ENCODE measurements around the gene DTWD2. TPM values are rescaled to one million over a fixed set of nuclear protein-coding genes. Genes with fewer than 3 reads are reported as not detected.
A peak's percentile ranks its signal among the peaks of the same experiment; 100 is the strongest.

The DTWD2 gene
- total and polyA plus RNA-seq, 2 experiments from 2014 or later: 4.1 to 15.4 TPM

DNA sequence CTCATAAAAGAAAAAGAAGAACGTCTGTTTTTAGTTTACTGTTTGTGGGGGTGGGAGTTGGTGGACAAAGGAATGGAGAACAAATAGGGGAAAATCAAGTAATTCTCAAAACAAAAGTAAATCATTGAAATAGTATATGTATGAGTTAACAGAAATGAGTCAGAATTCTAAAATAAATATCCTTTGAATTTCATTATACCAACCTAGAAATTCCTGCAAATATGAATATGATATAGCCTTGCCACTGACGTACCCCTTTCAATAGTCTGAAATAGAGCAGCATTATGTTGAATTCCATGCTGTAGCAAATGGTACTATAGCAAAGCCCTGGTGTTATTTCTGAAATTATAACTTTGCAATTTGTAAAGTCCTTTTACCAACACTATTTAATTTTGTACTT, 29.6 kb upstream of the DTWD2 start:
- H3F3A ChIP-seq (replicated peaks; ENCODE audit: low read depth): no peaks in the 10 kb centered on the region
- H3K4me1 Mint-ChIP-seq: peaks cover 3% of the 10 kb centered on the region; the same call in 2 of the 3 replicates
- peaks cover 1% of the 10 kb centered on the region for H3K27me3 Mint-ChIP-seq (ENCODE audit: insufficient read depth, low read depth, poor library complexity)
- no peak overlapping the region for H3K4me2 ChIP-seq
- H2AFZ ChIP-seq: 0 out of 2 replicates have a peak overlapping the region, but pooled peaks have one; percentile 36
- H3K79me2 ChIP-seq (replicated peaks; ENCODE audit: insufficient read depth): no peaks in the 10 kb centered on the region
- no peaks in the 10 kb centered on the region for H3K27me3 ChIP-seq (ENCODE audit: insufficient read depth)
- no peak overlapping the region for H3K4me3 ChIP-seq
- H3K9me2 ChIP-seq (ENCODE audit: insufficient read depth): no peaks in the 10 kb centered on the region
- no peak overlapping the region for H3K27ac ChIP-seq (ENCODE audit: low read depth)
- H3K4me1 ChIP-seq (ENCODE audit: insufficient read depth): no peaks in the 10 kb centered on the region
- no peak overlapping the region for H3K27ac Mint-ChIP-seq
- no peaks in the 10 kb centered on the region for H4K20me1 ChIP-seq (replicated peaks; ENCODE audit: insufficient read depth)
- H3K36me3 Mint-ChIP-seq (ENCODE audit: low read depth): no peaks in the 10 kb centered on the region
- ATAC-seq (no peak), DNase-seq (ENCODE audit: low spot score) (no peak)
- H3K4me3 Mint-ChIP-seq: no peak overlapping the region
- H3K36me3 ChIP-seq (ENCODE audit: insufficient read depth): no peaks in the 10 kb centered on the region
- TF ChIP-seq STAT1 (IDR thresholded peaks at IDR 0.05; ENCODE audit: unreplicated experiment): no peak
- TF ChIP-seq ZNF114 (CRISPR knock-in tag; IDR thresholded peaks at IDR 0.05): no peak
- TF ChIP-seq POLR2AphosphoS5 (IDR thresholded peaks at IDR 0.05; ENCODE audit: low read depth): no peak
- TF ChIP-seq REST (IDR thresholded peaks at IDR 0.05; ENCODE audit: unreplicated experiment): no peak
- TF ChIP-seq CTCF (conservative IDR thresholded peaks at IDR 0.05; ENCODE audit: low read depth in 2 of 2): no peak
- no peaks in the 10 kb centered on the region; the same call in 2 of the 3 replicates for H3K9me3 Mint-ChIP-seq

DNA sequence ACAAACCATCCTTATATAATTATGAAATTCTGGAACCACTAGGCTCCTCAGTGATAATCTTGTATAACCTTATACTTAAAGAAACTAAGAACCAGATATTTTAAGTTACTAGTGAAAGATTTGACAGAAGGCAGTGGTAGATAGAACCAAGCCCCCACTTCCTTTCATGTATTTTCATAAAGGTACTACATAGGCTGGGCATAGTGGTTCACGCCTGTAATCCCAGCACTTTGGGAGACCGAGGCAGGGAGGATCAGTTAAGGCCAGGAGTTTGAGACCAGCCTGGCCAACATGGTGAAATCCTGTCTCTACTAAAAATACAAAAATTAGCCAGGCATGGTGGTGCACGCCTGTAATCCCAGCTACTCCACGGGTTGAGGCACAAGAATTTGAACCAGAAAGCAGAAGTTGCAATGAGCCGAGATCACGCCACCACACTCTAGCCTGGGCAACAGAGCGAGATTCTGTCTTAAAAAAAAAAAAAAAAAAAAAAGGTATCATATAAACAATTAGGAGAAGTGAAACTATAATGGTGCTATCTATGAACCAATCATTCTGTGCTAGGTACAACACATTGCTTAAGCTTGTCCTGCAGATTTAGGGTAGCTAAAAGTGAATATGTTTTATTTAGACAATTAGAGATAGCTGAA, 27.9 kb upstream of the DTWD2 start:
- DNase-seq (ENCODE audit: low spot score): no peak
- H2AFZ ChIP-seq: no peak overlapping the region; the same call in 1 of the 2 replicates
- H3K27ac Mint-ChIP-seq: no peak overlapping the region
- H3K79me2 ChIP-seq (replicated peaks; ENCODE audit: insufficient read depth): no peaks in the 10 kb centered on the region
- H3K9me3 Mint-ChIP-seq: no peaks in the 10 kb centered on the region; the same call in 2 of the 3 replicates
- no peak overlapping the region for H3K4me3 ChIP-seq
- H3F3A ChIP-seq (replicated peaks; ENCODE audit: low read depth): no peaks in the 10 kb centered on the region
- no peaks in the 10 kb centered on the region for H3K4me1 Mint-ChIP-seq
- H3K4me1 ChIP-seq (ENCODE audit: insufficient read depth): no peaks in the 10 kb centered on the region
- no peak overlapping the region for H3K27ac ChIP-seq (ENCODE audit: low read depth)
- no peaks in the 10 kb centered on the region for H3K27me3 ChIP-seq (ENCODE audit: insufficient read depth)
- ATAC-seq: no peak
- no peaks in the 10 kb centered on the region for H4K20me1 ChIP-seq (replicated peaks; ENCODE audit: insufficient read depth)
- no peaks in the 10 kb centered on the region for H3K36me3 Mint-ChIP-seq (ENCODE audit: low read depth)
- H3K4me3 Mint-ChIP-seq: no peak overlapping the region
- H3K36me3 ChIP-seq (ENCODE audit: insufficient read depth): no peaks in the 10 kb centered on the region
- H3K4me2 ChIP-seq: no peak overlapping the region
- peaks cover 4% of the 10 kb centered on the region; the same call in 1 of the 2 replicates for H3K9me2 ChIP-seq (ENCODE audit: insufficient read depth)
- H3K27me3 Mint-ChIP-seq (ENCODE audit: insufficient read depth, low read depth, poor library complexity): peaks cover 1% of the 10 kb centered on the region
- TF ChIP-seq CTCF (conservative IDR thresholded peaks at IDR 0.05; ENCODE audit: low read depth in 2 of 2) (no peak), CREB1 (CRISPR knock-in tag; IDR thresholded peaks at IDR 0.05; ENCODE audit: low read depth) (no peak), STAT1 (IDR thresholded peaks at IDR 0.05; ENCODE audit: unreplicated experiment) (no peak), POLR2AphosphoS5 (IDR thresholded peaks at IDR 0.05; ENCODE audit: low read depth) (no peak), NANOG (IDR thresholded peaks at IDR 0.05; ENCODE audit: borderline replicate concordance) (no peak), JUNB (IDR thresholded peaks at IDR 0.05; ENCODE audit: unreplicated experiment) (no peak)
